ENCODE measurements around the gene NGB. TPM values are rescaled to one million over a fixed set of nuclear protein-coding genes. Genes with fewer than 3 reads are reported as not detected.

NGB gene
- total RNA-seq, 4 donors from 2014 or later: 0.64 to 1.4 TPM; not detected in 2

GRCh38 chr14:77241955-77242354 is 29.1 kb downstream of the NGB start:
- 0 to 52% methylated on average over 1 to 2 of the region's 2 CpGs for WGBS, 2 donors (ENCODE audit: low coverage in 1 of 2)
- Histone ChIP-seq H3K4me3 (no peak overlapping the region), H3K27me3 (no peaks in the 10 kb centered on the region), H3K4me1 (no peaks in the 10 kb centered on the region), H3K27ac (no peak overlapping the region), H3K36me3 (no peaks in the 10 kb centered on the region), H3K9me3 (no peaks in the 10 kb centered on the region)
- in situ Hi-C loops (cut with MboI; ENCODE audit: low pct_ligation_motif_present in 1 of 4, low pct_unique_long_range_greater_than_20kb in 1 of 4, low sequenced_read_pairs in 3 of 4) (no loop called here), intact Hi-C loops (cut with DNase I; ENCODE audit: low total_unique reads) (no loop called here)
- no peak for DNase-seq
- TF ChIP-seq, protein P1, sequence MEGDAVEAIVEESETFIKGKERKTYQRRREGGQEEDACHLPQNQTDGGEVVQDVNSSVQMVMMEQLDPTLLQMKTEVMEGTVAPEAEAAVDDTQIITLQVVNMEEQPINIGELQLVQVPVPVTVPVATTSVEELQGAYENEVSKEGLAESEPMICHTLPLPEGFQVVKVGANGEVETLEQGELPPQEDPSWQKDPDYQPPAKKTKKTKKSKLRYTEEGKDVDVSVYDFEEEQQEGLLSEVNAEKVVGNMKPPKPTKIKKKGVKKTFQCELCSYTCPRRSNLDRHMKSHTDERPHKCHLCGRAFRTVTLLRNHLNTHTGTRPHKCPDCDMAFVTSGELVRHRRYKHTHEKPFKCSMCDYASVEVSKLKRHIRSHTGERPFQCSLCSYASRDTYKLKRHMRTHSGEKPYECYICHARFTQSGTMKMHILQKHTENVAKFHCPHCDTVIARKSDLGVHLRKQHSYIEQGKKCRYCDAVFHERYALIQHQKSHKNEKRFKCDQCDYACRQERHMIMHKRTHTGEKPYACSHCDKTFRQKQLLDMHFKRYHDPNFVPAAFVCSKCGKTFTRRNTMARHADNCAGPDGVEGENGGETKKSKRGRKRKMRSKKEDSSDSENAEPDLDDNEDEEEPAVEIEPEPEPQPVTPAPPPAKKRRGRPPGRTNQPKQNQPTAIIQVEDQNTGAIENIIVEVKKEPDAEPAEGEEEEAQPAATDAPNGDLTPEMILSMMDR (IDR thresholded peaks at IDR 0.05): no peak
- TF ChIP-seq POLR2A (IDR thresholded peaks at IDR 0.05) (no peak), EP300 (IDR thresholded peaks at IDR 0.05; ENCODE audit: low read depth) (no peak), POLR2AphosphoS5 (IDR thresholded peaks at IDR 0.05) (no peak)

DNA sequence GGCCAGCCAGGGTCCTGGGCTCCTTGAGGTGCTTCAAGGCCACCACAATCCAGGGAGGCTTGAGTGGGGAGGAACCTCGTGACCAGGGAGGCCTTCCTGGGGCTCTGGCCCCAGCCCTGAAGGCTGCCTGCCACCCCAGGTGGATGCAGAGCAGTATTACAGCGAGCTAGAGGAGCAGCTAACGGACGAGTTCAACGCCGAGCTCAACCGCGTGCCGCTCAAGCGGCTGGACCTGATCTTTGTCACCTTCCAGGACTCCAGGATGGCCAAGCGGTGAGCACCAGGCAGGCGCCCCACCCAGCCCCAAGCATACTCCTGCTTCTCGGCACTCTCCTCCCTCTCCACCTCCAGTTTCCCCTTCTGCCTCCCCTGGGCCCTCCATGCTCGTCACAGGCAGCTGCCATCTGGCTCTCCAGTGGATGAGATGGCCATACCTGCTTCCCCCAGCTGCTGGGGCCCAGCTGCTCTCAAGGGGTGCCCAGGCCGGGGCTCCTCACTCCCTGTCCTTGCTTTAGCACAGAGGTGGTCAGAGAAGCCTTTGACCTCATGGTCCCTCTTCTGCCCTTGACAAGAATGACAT is 30.6 kb downstream of the NGB start:
- intact Hi-C loops (cut with DNase I; ENCODE audit: low total_unique reads) (no loop called here), in situ Hi-C loops (cut with MboI; ENCODE audit: low pct_ligation_motif_present in 1 of 4, low pct_unique_long_range_greater_than_20kb in 1 of 4, low sequenced_read_pairs in 3 of 4) (no loop called here)
- Histone ChIP-seq H3K36me3 (no peaks in the 10 kb centered on the region), H3K4me3 (no peak overlapping the region), H3K9me3 (no peaks in the 10 kb centered on the region), H3K27me3 (no peaks in the 10 kb centered on the region), H3K4me1 (no peaks in the 10 kb centered on the region), H3K27ac (no peak overlapping the region)
- WGBS, 2 donors (ENCODE audit: low coverage in 1 of 2): 70 to 83% methylated on average over 2 to 15 of the region's 15 CpGs
- DNase-seq: no peak
- TF ChIP-seq EP300 (IDR thresholded peaks at IDR 0.05; ENCODE audit: low read depth) (no peak), POLR2AphosphoS5 (IDR thresholded peaks at IDR 0.05) (no peak), POLR2A (IDR thresholded peaks at IDR 0.05) (no peak)
- TF ChIP-seq, protein P1 (IDR thresholded peaks at IDR 0.05): no peak

GRCh38 chr14:77239412-77239811 is 31.6 kb downstream of the NGB start:
- intact Hi-C loops (cut with DNase I; ENCODE audit: low total_unique reads): no loop called here
- H3K36me3 ChIP-seq: no peaks in the 10 kb centered on the region
- in situ Hi-C loops (cut with MboI; ENCODE audit: low pct_ligation_motif_present in 1 of 4, low pct_unique_long_range_greater_than_20kb in 1 of 4, low sequenced_read_pairs in 3 of 4): no loop called here

DNA sequence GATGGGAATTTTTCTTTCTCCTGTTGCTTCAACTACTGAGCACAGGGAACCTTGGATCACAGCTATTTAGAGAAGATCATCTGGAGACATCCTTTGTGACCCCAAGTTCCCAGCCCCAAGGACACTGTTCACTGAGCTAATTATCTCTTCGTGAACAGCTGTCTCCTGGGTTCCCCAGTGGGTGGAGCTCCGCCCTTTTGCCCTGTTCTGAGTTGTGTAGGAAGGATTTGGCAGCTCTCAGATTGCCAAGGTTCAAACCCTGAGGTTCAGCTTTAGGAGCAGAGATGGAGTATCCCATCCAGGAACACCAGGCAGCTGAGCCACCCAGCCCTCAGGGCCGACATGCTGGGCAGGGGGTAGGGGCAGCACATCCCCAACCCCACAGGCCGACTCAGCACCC is 32.0 kb downstream of the NGB start:
- intact Hi-C loops (cut with DNase I; ENCODE audit: low total_unique reads) (no loop called here), in situ Hi-C loops (cut with MboI; ENCODE audit: low pct_ligation_motif_present in 1 of 4, low pct_unique_long_range_greater_than_20kb in 1 of 4, low sequenced_read_pairs in 3 of 4) (no loop called here)
- WGBS, 2 donors (ENCODE audit: low coverage in 1 of 2): 0 to 58% methylated on average over 1 to 4 of the region's 4 CpGs
- no peak for DNase-seq
- Histone ChIP-seq H3K4me1 (no peaks in the 10 kb centered on the region), H3K4me3 (no peak overlapping the region), H3K27ac (no peak overlapping the region), H3K27me3 (no peaks in the 10 kb centered on the region), H3K9me3 (no peaks in the 10 kb centered on the region), H3K36me3 (no peaks in the 10 kb centered on the region)
- no peak for TF ChIP-seq POLR2AphosphoS5 (IDR thresholded peaks at IDR 0.05)
- TF ChIP-seq, protein P1 (IDR thresholded peaks at IDR 0.05): no peak
- no peak for TF ChIP-seq EP300 (IDR thresholded peaks at IDR 0.05; ENCODE audit: low read depth)
- TF ChIP-seq POLR2A (IDR thresholded peaks at IDR 0.05): no peak

More at GRCh38 chr14:77239412-77239811, 31.6 kb downstream of the NGB start:
- TF ChIP-seq, protein P1 (IDR thresholded peaks at IDR 0.05): no peak
- no peak for TF ChIP-seq POLR2AphosphoS5 (IDR thresholded peaks at IDR 0.05)
- TF ChIP-seq POLR2A (IDR thresholded peaks at IDR 0.05): no peak
- Histone ChIP-seq H3K27ac (no peak overlapping the region), H3K4me1 (no peaks in the 10 kb centered on the region), H3K4me3 (no peak overlapping the region), H3K9me3 (no peaks in the 10 kb centered on the region), H3K27me3 (no peaks in the 10 kb centered on the region)
- 88% methylated on average over 8 of the region's 16 CpGs; no CpG with 5 or more reads in 1 of the 2 donors for WGBS, 2 donors (ENCODE audit: low coverage in 1 of 2)
- DNase-seq: no peak

All from transverse colon (tissue), 4 donors.